Ureter (tissue), 1 donor: Measurements from ENCODE around the gene C1QTNF3. TPM values are rescaled to one million over a fixed set of nuclear protein-coding genes. Genes with fewer than 3 reads are reported as not detected.
"Not testable (repeated sequence)": the region's sequence is repeated elsewhere in the genome, so short reads cannot be mapped to it uniquely, and the experiment has no call there.

Experiments used
- DNase-seq: peaks from one replicate; pipeline ENCODE4 v3.0.0-alpha.2; 2020; ENCODE audit warnings: low spot score
- total RNA-seq: library from RNA; stranded (reverse); gene quantifications from one replicate; pipeline ENCODE4 v1.2.4, GENCODE V29; 2023
- donor health status: DM: yes; HTN: yes; CAD: no.

C1QTNF3 gene
- total RNA-seq, 1 donor from 2014 or later, result 12.7 TPM

DNA sequence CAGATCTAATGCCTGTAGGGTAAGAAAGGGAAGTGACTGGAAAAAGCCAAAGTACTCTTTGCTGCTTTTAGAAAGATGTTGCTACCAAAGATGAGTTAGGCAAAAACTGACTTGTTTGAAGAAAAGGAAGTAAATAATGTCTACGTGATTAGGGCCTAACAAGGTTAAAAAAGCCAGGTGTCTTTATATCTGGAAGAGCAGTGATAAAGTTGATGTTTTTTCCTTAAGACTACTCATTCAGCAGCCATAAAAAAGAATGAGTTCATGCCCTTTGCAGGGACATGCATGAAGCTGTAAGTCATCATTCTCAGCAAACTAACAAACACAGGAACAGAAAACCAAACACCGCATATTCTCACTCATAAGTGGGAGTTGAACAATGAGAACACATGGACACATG is 21.7 kb downstream of the C1QTNF3 start:
- no peak for DNase-seq

DNA sequence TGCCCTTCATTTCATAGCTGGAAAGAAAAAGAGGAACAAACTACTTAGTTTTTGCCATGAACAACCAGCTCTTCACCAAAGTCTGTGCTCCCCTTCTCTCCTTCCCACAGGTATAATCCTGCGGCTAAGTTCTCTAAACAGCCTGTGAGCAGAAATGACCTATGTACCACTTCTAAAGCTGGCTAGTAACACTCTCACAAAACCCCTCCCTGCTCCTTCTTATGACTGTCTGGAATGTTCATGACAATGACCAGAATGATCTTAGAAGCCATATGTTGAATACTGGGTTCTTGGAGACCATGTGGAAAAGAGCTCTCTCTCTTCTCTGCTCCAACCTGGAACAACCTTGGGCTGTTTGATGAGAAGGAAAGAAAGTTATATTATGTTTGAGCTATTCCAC is 22.3 kb downstream of the C1QTNF3 start:
- no peak for DNase-seq

DNA sequence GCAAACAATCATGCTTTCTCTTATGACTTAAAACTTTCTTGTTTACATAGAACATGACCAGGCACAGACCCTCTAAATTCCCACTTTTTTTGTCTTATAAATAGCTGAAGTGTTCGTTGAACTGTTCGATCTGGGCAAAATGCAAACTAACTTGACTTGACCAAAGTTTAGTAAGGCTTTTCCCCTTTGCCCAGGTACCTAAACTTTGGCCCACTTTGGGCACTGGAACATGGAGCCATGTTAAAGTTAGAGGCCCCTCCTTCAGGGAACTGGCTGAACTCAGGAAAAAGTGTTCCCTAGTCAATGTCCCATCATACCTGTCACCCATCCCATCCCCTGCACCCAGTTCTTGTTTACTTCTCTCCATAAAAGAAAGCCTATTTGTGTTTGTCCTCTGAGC is 25.8 kb downstream of the C1QTNF3 start:
- DNase-seq, result no peak

DNA sequence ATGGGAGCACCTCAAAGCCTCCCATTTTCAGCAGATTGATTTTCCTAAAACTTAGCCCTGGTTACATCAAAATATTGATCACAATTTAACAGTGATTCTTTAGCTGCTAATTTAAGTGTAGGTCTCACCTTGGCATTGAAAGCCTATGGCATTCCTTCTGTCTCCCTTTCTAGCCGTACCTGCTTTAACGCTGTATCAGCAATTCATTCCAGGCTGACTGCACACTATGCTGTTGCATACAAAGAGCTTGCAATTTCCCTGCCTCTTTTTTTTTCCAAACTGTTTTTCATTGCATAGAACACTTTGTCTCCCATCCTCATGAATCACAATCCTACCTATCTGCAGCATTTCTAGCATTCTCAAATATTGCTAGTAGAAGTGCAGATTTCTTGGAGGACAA is 26.3 kb downstream of the C1QTNF3 start:
- no peak for DNase-seq

DNA sequence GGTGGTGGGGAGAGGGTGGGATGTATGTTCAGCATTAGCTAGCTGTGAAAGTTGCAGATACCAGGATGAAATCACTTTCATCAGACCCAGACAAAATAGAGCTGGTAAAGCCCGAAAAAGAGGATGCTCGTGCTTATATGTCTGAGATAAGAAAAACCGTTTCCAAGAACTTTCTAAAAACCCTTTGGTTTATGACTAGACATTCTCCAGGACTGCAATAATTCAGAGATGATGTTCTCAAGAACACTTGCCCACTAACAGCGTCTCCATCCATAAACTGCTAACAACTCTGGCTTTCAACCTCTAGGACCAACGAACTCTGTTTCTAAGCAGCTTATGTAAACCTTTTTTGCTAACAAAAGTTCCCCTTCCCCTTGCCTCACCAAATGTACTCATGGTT is 26.8 kb downstream of the C1QTNF3 start:
- DNase-seq, result no peak

DNA sequence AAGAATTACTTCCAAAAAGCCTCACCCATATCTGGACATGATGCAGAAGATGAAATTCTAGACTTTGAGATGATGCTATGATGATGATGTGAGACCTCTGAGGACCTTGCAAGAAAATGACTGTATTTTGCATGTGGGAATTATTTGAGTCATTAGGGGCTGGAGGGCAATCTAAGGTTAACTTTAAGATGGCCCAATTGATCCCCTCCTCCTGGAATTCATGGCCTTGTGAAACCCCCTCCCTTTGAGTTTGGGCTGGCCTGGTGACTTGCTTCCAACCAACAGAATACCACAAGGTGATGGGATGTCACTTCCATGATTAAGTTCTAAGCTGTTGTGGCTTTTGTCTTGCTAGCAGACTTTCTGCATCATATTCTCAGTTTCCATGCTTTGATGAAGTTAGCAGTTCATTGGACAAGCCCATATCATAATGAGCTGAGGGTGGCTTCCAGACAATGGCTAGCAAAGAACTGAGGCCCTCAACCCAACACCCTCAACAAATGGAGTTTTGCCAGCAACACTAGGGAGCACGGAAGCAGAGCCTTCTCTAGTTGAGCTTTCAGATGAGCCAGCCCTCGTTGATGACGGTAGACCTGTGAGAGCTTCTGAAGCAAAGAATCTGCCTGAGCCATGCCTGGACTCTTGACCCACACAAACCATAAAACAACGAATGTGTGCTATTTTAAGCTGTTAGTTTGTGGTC is 27.7 kb downstream of the C1QTNF3 start:
- no peak for DNase-seq

DNA sequence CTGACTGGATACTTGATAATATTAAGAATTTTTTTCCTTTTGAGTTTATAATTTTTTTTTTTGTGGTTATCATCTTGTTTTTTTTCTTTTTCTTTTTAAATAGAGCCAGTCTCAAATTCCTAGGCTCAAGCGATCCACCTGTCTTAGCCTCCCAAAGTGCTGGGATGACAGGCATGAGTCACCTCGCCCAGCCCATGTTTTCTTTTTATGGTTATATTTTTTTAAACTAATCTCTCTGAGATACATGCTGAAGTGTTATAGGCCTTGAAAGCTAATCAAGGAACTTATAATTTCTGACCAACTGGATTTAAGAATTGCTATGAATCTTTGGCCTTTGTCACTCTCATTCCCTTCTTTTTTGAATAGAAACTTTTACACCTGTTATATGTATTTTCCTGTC is 28.4 kb downstream of the C1QTNF3 start:
- no peak for DNase-seq

DNA sequence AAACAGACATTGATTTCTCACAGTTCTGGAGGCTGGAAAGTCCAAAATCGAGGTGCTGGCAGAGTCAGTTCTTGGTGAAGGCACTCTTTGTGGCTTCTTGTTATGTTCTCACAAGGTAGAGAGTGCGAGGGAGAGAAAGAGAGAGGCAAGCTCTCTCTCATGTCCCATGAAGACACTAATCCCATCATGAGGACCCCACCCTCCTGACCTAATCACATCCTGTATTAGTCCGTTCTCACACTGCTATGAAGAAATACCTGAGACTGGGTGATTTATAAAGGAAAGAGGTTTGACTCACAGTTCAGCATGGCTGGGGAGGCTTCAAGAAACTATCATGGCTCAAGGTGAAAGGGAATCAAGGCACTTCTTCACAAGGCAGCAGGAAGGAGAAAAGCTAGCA is 29.5 kb downstream of the C1QTNF3 start:
- DNase-seq, result no peak

DNA sequence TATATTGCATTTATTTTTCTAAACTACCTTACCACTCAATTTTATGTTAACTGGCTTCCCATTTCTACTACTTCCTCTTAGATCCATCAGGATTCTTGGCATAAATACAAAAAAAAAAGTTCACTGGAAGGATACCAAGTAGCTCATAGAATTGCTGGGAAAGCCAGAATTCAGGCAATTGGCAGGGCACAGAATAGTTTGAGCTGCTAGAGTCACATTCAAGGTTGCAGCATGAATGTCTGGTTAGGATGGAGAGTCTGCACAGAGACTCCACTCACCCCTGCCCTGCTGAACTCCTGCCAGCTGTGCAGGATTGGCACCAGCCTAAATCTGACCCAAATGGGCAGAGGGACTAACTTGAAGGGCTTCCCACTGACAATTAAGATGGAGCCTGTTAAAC is 30.2 kb downstream of the C1QTNF3 start:
- no peak for DNase-seq

DNA sequence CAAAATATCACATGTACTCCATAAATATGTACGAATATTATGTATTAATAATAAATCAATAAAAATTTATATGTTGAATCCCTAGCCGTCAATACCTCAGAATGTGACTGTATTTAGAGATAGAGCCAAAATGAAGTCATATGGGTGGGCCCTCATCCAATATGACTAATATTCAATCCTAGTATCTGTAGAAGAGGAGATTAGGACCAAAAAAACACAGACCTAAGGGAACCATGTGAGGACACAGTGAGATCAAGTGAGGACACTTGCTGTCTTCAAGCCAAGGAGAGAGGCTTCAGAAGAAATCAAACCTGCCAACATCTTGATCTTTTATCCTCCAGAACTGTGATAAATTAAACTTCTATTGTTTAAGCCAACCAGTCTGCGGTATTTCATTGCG is 31.5 kb downstream of the C1QTNF3 start:
- DNase-seq, result no peak

DNA sequence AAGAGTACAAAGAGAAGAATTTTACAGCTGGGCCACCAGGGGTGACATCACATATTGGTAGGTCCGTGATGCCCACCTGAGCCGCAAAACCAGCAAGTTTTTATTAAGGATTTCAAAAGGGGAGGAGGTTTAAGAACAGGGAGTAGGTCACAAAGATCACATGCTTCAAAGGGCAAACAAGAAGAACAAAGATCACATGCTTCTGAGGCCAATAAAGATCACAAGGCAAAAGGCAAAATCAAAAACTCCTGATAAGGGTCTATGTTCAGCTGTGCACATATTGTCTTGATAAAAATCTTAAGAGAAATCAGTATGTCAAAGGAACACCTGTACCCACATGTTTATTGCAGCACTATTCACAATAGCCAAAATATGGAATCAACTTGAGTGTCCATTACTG is 32.9 kb downstream of the C1QTNF3 start:
- DNase-seq, result not testable (repeated sequence)

DNA sequence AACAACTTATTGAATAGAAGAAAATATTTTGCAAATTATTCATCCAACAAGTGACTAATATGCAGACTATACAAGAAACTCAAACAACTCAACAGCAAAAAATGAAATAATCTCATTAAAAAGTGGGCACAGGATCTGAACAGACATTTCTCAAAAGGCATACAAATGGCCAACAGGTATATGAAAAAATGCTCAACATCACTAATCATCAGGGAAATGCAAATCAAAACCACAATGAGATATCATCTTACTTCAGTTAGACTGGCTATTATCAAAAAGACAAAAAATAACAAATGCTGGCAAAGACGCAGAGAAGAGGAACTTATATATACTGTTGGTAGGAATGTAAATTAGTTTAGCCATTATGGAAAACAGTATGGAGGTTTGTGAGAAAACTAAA is 33.4 kb downstream of the C1QTNF3 start:
- DNase-seq, result no peak

DNA sequence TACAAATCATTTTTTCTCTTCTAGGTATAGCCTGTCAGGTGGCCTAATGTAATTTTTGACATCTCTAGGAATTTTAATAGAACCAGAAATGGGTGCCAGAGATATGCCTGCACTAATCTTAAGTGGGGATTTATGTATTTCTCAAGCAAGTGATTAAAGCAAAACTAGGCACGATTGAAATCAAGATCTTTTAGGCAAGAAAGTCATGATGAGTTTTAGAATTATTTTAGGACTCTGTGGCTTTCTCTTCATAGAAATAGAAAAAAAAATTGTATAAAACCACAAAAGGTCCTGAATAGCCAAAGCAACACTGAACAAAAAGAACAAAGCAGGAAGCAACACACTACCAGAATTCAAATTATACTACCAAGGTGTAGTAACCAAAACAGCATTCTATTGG is 34.2 kb downstream of the C1QTNF3 start:
- no peak for DNase-seq

DNA sequence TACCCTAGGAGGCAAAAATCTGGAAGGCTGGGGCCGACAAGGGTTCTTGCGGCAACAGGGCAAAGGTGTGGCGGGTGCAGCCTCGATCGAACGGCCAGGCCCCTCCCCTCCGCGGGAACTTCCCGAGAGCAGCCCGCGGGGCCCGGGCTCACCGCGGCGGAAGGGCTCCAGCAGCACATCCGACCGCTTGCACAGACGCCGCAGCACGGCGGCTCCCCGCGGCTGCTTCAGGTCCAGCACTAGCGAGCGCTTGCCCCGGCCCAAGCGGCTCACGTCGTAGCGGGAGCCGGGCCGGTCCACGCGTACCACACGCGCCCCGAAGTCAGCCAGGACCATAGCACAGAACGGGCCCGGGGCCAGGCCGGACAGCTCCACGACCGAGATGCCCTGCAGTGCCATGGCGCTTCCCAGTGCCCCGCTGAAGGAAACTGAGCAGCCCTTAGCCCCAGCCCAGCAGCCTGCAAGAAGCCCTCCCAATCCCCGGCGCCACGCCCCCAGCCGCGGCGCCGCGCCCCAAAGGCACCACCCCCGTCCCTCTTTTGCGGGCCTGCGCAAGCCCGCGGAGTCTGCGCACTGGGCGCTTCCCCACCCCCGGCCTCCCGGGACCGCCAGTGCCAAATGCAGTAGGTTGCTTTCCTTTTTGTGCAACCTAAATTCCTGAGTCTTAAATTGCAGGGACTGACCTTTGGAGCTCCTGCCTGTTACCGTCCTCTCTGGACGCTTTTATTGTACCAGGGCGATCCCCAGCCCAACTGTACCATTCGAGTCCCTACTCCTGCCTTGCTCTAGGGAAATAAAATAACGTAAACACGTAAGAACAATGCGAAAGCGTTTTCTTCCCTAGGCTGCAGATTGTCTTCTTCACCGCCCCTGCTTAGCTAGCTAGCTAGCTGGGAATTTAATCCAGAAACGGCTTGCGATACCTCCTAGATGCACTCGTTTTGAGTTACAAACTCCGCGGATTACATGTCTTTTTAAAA is 35.1 kb downstream of the C1QTNF3 start, which contains the start of gene AMACR:
AMACR (minus strand) TSS at position 430 of the 980 bp plus-strand sequence; CDS start at position 399, 31 bp downstream.
- peak; percentile 91 for DNase-seq

DNA sequence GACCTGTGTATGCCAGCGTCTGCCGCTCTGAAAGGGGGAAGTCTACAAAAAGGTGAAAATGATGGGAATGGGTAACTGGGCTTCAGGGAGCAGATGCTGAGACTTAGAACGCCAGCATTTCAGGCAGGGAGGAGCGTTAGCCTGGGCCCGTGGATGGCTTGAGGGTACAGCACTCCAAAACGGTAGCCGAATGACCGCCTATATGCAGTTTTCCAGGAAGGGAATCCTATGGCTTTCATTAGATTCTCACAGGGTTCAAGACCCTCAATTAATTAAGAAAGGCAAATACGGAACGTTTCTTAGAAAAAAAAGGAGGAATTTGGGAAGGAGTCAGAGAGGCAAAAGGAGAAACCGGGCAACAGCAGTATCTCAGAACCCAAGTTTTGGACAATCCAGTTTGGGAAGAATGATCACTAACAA is 35.8 kb downstream of the C1QTNF3 start:
- DNase-seq, result no peak

DNA sequence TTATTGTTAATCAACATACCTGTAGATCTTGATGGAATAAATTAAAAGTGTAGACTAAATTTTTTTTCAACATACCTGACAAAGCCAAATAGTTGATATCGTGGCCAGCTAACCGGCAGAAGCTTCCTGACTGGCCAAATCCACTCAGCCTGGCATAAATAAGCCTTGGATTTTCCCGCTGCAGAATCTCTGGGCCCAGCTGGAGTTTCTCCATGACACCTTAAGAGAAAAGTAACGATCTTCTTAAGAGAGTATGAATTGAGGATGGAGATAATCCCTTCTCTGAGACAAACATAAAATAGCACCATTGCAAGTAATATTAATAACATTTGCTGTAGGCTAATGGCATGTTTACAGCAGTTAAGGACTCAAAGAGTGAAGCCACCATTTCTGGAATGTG is 37.3 kb downstream of the C1QTNF3 start:
- DNase-seq, result no peak

DNA sequence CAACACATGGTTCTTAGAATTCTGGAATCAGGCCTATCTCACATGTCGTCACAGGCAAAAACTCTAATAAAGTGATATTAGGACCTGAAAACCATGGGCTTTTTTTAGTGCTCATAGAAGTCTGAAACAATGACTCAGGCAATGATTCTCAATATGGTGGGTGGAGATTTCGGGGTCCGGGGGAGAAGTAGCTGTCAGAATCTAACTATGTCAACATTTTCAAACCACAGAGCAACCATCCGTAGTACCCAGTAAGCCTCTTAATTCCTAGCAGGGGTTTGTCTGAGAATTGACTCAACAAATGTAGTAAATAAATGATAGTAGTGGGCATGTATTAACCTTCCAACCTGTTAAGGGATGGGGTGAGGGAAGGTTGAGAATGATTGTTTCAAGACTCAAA is 37.8 kb downstream of the C1QTNF3 start:
- DNase-seq, result no peak

DNA sequence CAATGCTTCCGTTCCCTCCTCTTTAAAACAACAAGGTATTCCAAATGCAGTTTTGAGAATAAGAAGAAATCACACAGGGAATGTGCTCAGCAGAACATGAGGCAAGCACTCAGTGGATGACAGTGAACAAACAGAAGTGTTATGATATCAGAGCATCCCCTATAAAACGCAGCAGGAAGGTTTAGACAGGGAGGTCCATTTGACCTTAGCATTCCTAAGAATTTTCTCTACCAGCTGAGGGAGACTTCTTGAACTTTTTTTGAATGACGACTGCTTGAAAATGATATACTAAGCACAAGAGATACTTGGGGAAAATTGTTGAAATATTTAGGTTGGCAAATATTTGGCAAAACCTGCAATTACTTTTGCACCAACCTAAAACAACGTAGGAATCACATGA is 39.1 kb downstream of the C1QTNF3 start:
- DNase-seq, result no peak

DNA sequence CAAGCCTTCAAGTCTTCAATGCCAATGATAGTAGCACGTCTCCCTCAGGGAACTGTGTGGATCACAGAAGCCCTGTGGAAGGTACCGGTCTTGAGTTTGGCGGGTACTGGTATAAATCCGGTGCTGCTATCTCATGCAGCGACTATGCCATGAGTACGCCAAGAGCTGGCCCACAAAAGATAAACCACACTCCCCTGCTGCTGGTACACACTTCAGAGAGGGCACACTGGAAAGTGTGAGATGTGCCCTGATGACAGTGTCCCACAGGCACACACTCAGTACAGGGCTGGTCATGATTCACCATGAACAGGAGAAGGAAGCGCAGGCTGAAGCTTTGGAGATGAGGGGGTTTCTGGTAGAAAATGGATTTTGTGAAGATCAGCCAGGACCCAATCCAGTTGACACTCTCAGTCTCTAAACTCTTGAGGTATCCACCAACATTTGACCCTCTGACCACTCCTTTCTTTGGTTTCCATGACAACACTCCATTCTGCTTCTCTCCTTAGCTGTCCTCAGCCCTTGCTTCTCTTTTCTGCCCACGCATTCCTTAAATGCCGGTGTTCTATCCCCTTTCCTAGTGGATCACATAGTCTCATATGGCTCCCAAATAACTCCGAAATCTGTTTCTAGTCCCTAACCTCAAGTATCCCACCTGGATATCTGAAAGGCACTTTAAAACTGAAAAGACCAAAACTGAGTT is 40.2 kb downstream of the C1QTNF3 start:
- DNase-seq, result no peak

DNA sequence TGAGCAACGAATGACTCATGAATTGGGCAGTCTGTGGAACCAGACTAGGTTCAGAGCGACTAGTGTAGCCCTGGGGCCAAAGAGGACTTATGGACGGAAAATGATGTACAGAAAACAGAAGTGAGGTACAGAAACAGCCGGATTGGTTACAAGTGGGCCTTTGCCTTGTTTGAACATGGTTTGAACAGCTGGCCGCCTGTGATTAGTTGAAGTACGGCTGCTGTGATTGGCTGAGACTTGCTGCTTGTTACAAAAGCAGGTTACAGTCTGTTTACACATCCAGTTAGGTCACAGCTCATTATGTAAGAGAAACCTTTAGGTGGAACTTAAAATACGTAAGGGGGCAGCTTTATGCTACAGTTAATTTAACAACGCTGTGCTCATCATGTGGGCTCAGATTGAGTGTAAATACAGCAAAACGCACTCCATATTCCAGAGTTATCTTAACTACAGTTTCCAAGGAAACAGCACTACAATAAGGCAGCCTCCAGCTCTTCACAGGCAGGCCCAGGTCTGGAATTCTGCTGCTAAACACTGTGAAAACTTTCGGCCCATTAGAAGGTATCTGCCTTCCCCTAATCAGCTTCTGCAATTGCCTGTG is 41.7 kb downstream of the C1QTNF3 start:
- DNase-seq, result no peak

DNA sequence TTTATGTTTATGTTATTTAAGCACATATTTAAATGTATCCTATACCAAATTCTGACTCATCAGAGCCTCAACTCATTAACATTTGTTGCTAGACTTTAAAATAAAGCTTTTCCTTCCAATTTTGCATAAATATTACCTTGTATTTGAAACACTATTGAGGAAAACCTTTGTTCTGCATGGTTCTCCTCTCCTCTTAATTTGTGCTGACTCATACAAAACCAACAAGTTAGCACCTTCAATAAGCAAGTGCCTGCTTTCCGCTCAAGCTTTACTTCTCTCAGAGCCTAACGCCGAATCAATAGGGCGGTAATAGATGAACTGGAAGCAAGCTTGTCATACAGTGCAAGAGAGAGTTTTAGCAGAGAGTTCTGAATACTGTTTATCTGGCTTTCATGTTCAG is 43.0 kb downstream of the C1QTNF3 start:
- DNase-seq, result no peak
